Dermis blood vessel endothelial cell (primary cell): ENCODE data around the gene ADGRB3. TPM values are rescaled to one million over a fixed set of nuclear protein-coding genes. Genes with fewer than 3 reads are reported as not detected.

Experiments used
- DNase-seq: peaks from one replicate; pipeline ENCODE4 v3.0.0; 2010
- total RNA-seq: library from RNA; depleted of rRNA; stranded (reverse); fragments of >200 nt; gene quantifications from 2 replicates; pipeline ENCODE4 v1.2.3, GENCODE V29; 2014

ADGRB3 gene
- total RNA-seq, 1 donor from 2014 or later, result not detected

DNA sequence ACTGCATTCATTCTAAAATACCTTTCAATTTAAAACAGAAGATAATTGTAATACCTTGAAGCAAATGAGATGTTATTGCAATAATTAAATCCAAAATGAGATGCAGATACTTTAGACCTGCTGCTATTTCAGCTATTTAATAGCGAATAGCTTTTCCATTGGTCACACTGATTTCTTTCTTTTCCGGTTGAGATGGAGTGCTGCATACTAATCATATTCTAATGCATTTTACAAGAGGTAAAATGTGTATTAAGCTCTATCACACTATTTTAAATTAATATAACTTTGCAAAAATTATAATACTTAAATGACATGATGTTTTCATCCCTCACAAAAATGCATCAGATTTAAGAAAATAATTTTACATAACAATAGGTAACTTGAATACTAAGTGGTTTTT, 74.0 kb downstream of the ADGRB3 start:
- no peak for DNase-seq

GRCh38 chr6:68709882-68710281, 74.8 kb downstream of the ADGRB3 start:
- no peak for DNase-seq

DNA sequence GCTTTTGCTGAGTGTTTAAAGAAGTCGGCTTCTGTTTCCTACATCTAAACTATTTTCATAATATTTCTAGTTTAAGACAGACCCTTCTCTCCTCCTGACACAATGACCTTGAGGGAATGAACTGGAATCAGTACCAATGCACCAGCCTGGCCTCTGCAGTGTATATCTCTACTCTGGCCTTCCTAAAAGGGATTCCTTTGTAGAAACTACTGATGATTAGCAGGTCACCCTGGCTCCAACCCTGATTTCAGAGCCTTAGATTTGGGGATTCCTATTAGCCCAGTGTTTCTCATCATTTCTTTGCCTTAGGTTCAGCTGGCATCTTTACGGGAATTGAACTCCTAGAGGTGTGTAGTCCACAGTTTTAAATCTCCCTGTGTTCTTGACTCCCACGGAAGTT, 75.4 kb downstream of the ADGRB3 start:
- no peak for DNase-seq

GRCh38 chr6:68710916-68711315, 75.8 kb downstream of the ADGRB3 start:
- no peak for DNase-seq

DNA sequence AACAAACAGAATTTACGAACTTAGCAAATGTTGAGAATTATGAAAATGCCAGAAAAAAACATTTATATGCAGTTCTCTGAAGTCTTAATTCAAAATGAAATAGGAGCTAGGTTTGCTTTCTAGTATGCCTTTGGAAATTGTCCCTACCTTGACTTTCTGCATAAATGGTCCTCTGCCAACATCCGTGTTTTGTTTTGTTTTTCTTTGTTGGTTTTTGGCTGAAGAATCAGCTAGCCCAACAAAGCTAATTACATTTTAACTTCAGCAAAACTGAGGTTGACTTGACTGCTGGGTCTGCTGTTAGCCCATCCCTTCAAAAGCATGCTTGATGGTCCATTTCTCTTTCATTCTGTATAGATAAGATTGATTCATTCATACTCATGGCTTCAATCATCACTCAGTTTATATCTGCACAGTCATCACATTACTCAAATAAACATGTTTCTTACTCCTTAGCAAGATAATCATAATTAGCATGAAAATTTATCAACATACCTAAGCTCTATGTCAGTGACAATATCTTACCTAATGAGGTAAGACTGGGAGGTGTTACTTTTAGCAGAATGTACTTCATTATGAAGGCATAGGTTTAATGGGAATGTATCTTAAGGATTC, 76.4 kb downstream of the ADGRB3 start:
- no peak for DNase-seq

GRCh38 chr6:68716620-68717019, 81.5 kb downstream of the ADGRB3 start:
- no peak for DNase-seq

- DNase-seq, result no peak
Measured at GRCh38 chr6:68718385-68719073, 83.4 kb downstream of the ADGRB3 start.

DNA sequence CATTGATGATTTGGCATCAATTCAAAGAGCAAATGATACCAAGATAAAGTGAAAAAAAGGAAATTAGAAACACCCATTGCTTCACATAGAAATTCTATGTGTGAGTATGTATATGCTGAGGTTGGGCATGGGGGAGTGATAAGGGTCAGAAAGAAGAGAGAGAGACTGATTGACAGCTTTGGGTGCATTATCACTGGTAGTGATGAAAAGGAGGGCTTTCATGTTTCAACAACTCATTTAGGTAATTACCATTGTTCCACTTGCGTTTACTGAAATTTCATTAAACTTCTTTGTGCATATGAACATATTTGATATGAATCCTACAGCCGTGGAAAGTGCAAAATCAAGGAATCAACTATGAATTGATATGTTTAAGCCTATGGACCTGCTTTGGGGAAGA, 84.7 kb downstream of the ADGRB3 start:
- DNase-seq, result no peak

- DNase-seq, result no peak
Measured at GRCh38 chr6:68722891-68723527, 87.9 kb downstream of the ADGRB3 start.

DNA sequence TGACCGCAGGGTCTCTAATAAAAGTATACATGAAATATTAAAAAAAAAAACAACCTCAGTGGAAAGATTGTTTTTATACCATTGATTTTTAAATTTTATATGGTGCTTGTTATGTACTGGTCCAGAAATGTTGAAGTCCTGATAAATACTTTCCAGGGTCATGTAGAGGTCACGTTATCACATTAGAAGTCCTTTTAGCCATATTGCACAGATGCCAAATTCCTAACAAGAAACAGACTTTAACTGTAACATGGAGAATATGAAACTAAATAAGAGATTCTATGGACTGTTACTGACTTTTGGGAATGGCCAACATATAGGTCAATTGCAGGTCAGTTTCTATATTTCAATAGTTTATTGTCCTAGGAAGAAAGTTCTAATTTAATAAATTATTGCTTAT, 89.0 kb downstream of the ADGRB3 start:
- no peak for DNase-seq

DNA sequence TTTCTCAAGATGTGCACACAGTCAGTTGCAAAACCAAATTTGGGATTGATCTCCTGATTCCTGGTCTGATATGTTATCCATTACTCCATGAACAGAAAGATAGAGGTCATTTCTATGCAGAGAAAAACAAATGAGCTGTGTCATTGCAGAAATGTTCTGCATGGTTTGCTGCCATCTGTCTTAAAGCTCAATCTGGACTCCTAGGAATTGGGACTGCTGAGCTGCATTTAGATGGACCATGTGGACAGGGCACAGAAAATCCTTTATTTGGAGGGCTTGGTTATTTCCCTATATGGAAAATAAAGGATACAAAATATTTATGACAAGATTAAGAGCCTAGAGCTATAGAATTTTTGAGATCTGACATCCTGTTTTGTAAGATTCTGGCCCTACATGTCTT, 91.3 kb downstream of the ADGRB3 start:
- no peak for DNase-seq

DNA sequence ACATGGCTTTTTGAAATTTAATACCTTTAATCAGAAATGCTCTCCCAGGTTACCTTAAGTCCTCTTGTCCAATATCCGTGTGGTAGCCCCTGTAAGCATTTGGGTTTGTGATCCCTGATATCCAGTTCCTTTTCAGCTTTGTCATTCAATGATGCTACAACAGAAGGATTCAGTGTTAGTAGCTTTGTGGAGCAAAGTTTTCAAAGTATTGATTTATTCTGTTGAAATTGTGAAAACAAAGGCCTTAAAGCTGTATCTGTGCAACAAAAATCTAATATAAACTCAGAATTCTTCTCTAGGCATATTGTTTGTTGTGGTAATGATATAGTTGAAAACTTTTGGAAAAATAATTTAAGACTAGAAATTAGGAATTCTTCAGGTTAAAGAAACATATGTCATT, 91.9 kb downstream of the ADGRB3 start:
- DNase-seq, result no peak

- no peak for DNase-seq
Measured at GRCh38 chr6:68727699-68728098, 92.6 kb downstream of the ADGRB3 start.

DNA sequence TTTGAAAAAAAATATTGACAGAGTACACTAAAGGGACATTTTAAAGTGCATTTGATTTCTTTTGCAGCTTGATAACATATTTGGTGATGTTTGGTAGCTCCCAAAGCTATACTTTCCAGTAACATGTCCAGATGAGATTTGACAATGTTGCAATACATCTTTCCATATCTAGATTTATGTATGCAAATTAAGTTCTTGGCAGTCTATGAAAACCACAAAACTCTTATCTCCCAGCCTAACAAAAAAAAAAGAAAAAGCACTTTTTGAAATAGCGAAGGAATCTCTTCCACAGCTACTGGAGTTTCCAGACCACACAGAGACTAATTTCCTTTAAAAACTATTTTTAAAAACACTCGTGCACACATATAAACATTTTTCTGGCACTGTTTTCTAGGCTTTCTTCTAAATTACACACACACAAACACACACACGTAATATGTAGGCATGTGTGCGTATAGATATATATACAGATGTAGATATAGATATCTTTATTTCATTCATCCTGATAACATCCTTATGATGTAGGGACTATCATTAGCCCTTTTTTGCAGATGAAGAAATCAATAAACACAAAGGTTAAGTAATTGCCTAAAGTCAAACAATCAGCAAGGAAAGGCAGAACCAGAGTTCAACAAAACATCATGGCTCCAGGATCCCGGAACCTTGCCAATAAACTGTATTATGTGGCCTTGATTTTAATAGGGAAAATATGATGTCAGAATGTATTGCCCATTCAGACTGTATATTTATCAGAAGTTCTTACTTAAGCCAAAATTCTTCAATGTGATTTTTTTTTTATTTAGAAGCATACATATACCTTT, 93.3 kb downstream of the ADGRB3 start:
- no peak for DNase-seq

DNA sequence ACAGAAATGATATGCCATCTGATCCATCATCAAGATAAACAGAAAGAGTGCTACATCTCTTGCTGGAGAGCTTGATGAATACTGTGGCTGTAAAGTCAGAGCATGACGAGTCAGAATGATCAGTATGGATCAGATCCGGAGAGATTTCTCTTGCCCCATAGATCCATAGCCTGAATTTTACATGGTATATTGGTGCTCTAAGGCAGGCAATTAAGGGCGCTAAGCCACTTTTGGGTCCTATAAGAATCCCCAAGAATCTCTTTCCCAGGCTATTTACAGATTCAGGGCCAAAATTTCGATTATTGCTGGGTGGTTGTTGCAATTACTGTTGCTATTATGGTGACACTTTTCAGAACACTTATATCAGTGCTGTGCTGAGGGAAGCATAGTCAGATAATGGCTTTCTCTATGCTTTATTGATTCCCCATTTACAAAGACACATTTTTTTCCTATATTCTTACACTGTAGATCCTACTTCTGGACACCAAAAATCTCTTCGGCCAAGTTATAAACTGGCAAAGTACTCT, 94.4 kb downstream of the ADGRB3 start:
- DNase-seq, result no peak

DNA sequence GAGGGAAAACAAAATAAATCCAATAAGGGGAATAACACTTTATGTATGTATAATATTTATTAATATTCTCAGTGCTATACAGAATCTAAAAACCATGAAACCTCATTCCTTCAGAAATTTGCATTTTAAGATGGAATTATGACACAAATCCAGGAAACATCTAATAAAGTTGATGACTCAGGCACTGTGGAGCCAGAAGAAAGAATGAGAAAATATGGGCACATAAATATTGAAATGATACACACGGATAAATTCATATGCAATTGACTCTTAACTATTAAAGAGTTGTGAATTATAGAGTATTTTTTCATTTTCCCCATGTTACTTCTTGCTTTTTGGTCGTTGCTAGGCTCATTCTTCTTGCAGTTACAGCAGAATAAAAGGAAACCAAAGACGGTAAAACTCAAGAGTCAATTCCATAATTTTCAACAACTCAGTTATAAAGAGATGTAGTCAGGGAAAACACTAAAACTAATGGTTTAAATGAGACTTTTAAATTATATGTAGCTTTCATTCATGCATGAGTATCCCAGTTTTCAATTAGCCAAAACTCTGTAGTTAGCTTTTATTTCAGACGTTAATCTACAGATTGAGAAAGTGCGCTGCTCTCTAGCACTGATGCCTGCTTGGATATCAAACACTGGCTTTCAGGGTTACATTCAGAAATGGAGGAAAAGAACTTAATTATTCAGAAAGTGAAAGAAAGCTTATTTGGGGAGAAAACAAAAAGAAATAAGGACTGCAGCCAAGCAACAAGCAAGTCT, 95.4 kb downstream of the ADGRB3 start:
- no peak for DNase-seq

GRCh38 chr6:68732423-68732822, 97.3 kb downstream of the ADGRB3 start:
- no peak for DNase-seq

DNA sequence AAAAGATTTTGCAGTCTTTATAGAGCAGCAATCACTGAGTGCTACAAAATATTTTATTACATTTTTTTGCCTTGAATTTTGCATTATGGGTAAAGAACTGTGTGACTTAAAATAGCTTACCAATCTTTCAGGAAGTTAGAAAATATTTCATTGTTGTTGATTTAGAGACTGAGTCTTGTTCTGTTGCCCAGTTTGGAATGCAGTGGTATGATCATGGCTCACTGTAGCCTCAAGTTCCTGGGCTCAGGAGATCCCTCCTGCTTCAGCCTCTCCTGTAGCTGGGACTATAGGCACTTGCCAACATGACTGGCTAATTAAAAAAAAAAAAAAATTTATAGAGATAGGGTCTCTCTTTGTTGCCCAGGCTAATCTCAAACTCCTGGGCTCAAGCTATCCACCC, 100.8 kb downstream of the ADGRB3 start:
- no peak for DNase-seq

DNA sequence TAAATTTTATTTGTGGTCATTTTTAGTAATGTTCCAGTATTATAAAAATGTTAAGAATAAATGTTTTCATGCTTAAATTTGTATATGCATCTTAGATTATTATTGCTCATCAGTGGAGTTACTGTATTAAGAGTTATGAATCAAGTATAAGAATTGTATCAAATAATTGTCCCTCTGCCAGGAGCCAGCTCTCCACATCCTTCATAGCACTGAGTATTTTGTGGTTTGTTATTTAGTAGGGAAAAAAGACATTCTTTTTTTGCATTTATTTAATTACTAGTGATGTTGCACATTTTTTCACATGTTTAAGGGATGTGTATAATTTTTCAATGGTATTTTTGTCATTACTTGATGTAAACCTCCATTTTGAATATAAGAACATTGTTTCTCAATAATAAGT, 102.0 kb downstream of the ADGRB3 start:
- no peak for DNase-seq

- no peak for DNase-seq
Measured at GRCh38 chr6:68738039-68738438, 103.0 kb downstream of the ADGRB3 start.

GRCh38 chr6:68740828-68741500, 105.9 kb downstream of the ADGRB3 start:
- no peak for DNase-seq
